ENCODE results near the gene FBXO24. TPM values are rescaled to one million over a fixed set of nuclear protein-coding genes. Genes with fewer than 3 reads are reported as not detected.

FBXO24 gene
- total and polyA plus RNA-seq, 2 of the 4 experiments (the other 2 are of a cell fraction), result 0.43 to 0.54 TPM

GRCh38 chr7:100576384-100576993 lies 9.6 kb upstream of the FBXO24 start:
- no peaks in the 10 kb centered on the region for H3K9me3 ChIP-seq (ENCODE audit: control insufficient read depth, insufficient read depth, low read length)
- no peaks in the 10 kb centered on the region for H3K27me3 ChIP-seq (ENCODE audit: control insufficient read depth, insufficient read depth, low read length)
- BruUV-seq (replicated peaks), result no TSS peak
- WGBS, 2 experiments (ENCODE audit: extremely low coverage in 2 of 2, insufficient read length in 1 of 2), result 95% methylated on average over 5 of the region's 13 CpGs; no CpG with 5 or more reads in 1 of the 2 experiments
- H2BK20ac ChIP-seq (ENCODE audit: low read depth, low read length), result no peak overlapping the region
- H3K4me2 ChIP-seq (ENCODE audit: low read depth, low read length), result no peak overlapping the region
- ATAC-seq (ENCODE audit: low read depth) (no peak), DNase-seq (no peak)
- no peak overlapping the region for H2BK120ac ChIP-seq (ENCODE audit: low read depth, low read length)
- dilution Hi-C loops (cut with HindIII; ENCODE audit: low sequenced_read_pairs, unreplicated experiment), result no loop called here
- intact Hi-C loops (cut with micrococcal nuclease), result no loop called here
- no peak overlapping the region for H2AFZ ChIP-seq (replicated peaks; ENCODE audit: low read length, poor library complexity)
- in situ Hi-C loops (cut with MboI; ENCODE audit: low sequenced_read_pairs), result loop anchor here (25.0 kb wide), 1 partner anchor 286 kb away; the partner anchor contains the start of genes SLC12A9 and TRIP6
- CTCF ChIA-PET, result no interaction called here
- no peak overlapping the region for H3K4ac ChIP-seq (ENCODE audit: low read depth, low read length)
- peaks cover 11 to 29% of the 10 kb centered on the region in 2 experiments for H3K79me1 ChIP-seq (ENCODE audit: low read depth in 1 of 2, low read length in 2 of 2)
- no peak overlapping the region for H3K27ac ChIP-seq (ENCODE audit: insufficient read depth, low read length)
- H3K36me3 ChIP-seq (ENCODE audit: control insufficient read depth, insufficient read depth, low read length), result peaks cover 66% of the 10 kb centered on the region
- no peak overlapping the region for H2AK9ac ChIP-seq (replicated peaks; ENCODE audit: low read depth, low read length, poor library complexity)
- no peak overlapping the region for H3K56ac ChIP-seq (ENCODE audit: extremely low read depth, insufficient read depth, low read length)
- no peak overlapping the region for H3K18ac ChIP-seq (ENCODE audit: low read depth, low read length)
- H2BK15ac ChIP-seq (ENCODE audit: low read depth, low read length), result no peak overlapping the region
- no peak overlapping the region for H4K5ac ChIP-seq (ENCODE audit: low read depth, low read length)
- H2AK5ac ChIP-seq (ENCODE audit: low read depth, low read length), result no peak overlapping the region
- no peak overlapping the region for H3K23ac ChIP-seq (ENCODE audit: low read depth, low read length)
- POLR2A ChIA-PET (ENCODE audit: unreplicated experiment), result interaction anchor here (0.6 kb wide), 1 partner anchor 661 kb away, joined by 5 read pairs; the partner anchor contains the start of gene CLDN15
- H2BK5ac ChIP-seq (ENCODE audit: low read depth, low read length, poor library complexity, severe bottlenecking), result no peak overlapping the region
- peaks cover 13% of the 10 kb centered on the region; the same call in 1 of the 2 replicates for H4K20me1 ChIP-seq (ENCODE audit: insufficient read depth, low read length)
- H3K4me3 ChIP-seq (ENCODE audit: insufficient read depth, low read depth, low read length), result no peak overlapping the region
- no peak overlapping the region for H4K91ac ChIP-seq (ENCODE audit: insufficient read depth, low read depth, low read length)
- no peak overlapping the region for H3K14ac ChIP-seq (replicated peaks; ENCODE audit: low read depth, low read length)
- H4K8ac ChIP-seq (ENCODE audit: low read depth in 2 of 2, low read length in 2 of 2), result no peak overlapping the region
- H3K4me1 ChIP-seq (ENCODE audit: control insufficient read depth, insufficient read depth, low read length), result no peaks in the 10 kb centered on the region
- H3K9me1 ChIP-seq (ENCODE audit: insufficient read depth, low read length), result peaks cover 5% of the 10 kb centered on the region
- no peak overlapping the region for H3K9ac ChIP-seq (ENCODE audit: low read depth, low read length)
- TF ChIP-seq MXI1 (IDR thresholded peaks at IDR 0.05; ENCODE audit: borderline replicate concordance, low read depth, low read length), result no peak

Measured in IMR-90 (cell line).